ENCODE measurements around the gene ERC1. TPM values are rescaled to one million over a fixed set of nuclear protein-coding genes. Genes with fewer than 3 reads are reported as not detected.
"Not testable (repeated sequence)": the region's sequence is repeated elsewhere in the genome, so short reads cannot be mapped to it uniquely, and the experiment has no call there.

ERC1 gene
- total RNA-seq, 1 donor from 2014 or later = 56.5 TPM

- Histone ChIP-seq H3K27me3 (no peaks in the 10 kb centered on the region), H3K9me3 (no peaks in the 10 kb centered on the region), H3K4me1 (peaks cover 21% of the 10 kb centered on the region), H3K36me3 (no peaks in the 10 kb centered on the region), H3K4me3 (no peak overlapping the region), H3K27ac (no peak overlapping the region)
- intact Hi-C loops (cut with DNase I) = no loop called here
- TF ChIP-seq CTCF (IDR thresholded peaks at IDR 0.05) (no peak), POLR2A (IDR thresholded peaks at IDR 0.05) (no peak), POLR2AphosphoS5 (IDR thresholded peaks at IDR 0.05; ENCODE audit: insufficient read depth in 1 of 2, low read depth in 1 of 2) (no peak)
- DNase-seq (ENCODE audit: extremely low spot score in 2 of 2) = no peak
Observed at GRCh38 chr12:997505-997904, 6.5 kb downstream of the ERC1 start.

- Histone ChIP-seq H3K27ac (no peak overlapping the region), H3K4me1 (peaks cover 15% of the 10 kb centered on the region), H3K27me3 (no peaks in the 10 kb centered on the region), H3K9me3 (no peaks in the 10 kb centered on the region), H3K4me3 (no peak overlapping the region), H3K36me3 (no peaks in the 10 kb centered on the region)
- DNase-seq (ENCODE audit: extremely low spot score in 2 of 2) = no peak
- no peak for TF ChIP-seq POLR2A (IDR thresholded peaks at IDR 0.05)
- intact Hi-C loops (cut with DNase I) = no loop called here
Observed at GRCh38 chr12:998020-998874, 7.2 kb downstream of the ERC1 start.

- H3K9me3 ChIP-seq; H3K27me3 ChIP-seq; H3K4me3 ChIP-seq; DNase-seq (ENCODE audit: extremely low spot score in 2 of 2); H3K36me3 ChIP-seq; intact Hi-C loops (cut with DNase I); H3K27ac ChIP-seq: not testable (repeated sequence)
- H3K4me1 ChIP-seq = peaks cover 11% of the 10 kb centered on the region
Observed at GRCh38 chr12:999736-1000135, 8.7 kb downstream of the ERC1 start.

GRCh38 chr12:1001507-1001906 is 10.5 kb downstream of the ERC1 start:
- intact Hi-C loops (cut with DNase I) = no loop called here
- DNase-seq (ENCODE audit: extremely low spot score in 2 of 2) = no peak
- no peaks in the 10 kb centered on the region for H3K36me3 ChIP-seq
- H3K4me3 ChIP-seq = no peak overlapping the region
- no peak overlapping the region for H3K27ac ChIP-seq
- no peaks in the 10 kb centered on the region for H3K27me3 ChIP-seq
- peaks cover 11% of the 10 kb centered on the region for H3K4me1 ChIP-seq
- TF ChIP-seq CTCF (IDR thresholded peaks at IDR 0.05) (no peak), POLR2A (IDR thresholded peaks at IDR 0.05) (no peak), POLR2AphosphoS5 (IDR thresholded peaks at IDR 0.05; ENCODE audit: insufficient read depth in 1 of 2, low read depth in 1 of 2) (no peak)
- H3K9me3 ChIP-seq = no peaks in the 10 kb centered on the region

GRCh38 chr12:1003600-1004271 is 12.7 kb downstream of the ERC1 start:
- TF ChIP-seq POLR2A (IDR thresholded peaks at IDR 0.05) = no peak
- no peak for TF ChIP-seq CTCF (IDR thresholded peaks at IDR 0.05)
- TF ChIP-seq POLR2AphosphoS5 (IDR thresholded peaks at IDR 0.05; ENCODE audit: insufficient read depth in 1 of 2, low read depth in 1 of 2) = no peak
- H3K36me3 ChIP-seq = no peaks in the 10 kb centered on the region
- no peaks in the 10 kb centered on the region for H3K9me3 ChIP-seq
- intact Hi-C loops (cut with DNase I) = no loop called here
- no peaks in the 10 kb centered on the region for H3K27me3 ChIP-seq
- peaks cover 4% of the 10 kb centered on the region for H3K4me1 ChIP-seq
- no peak for DNase-seq (ENCODE audit: extremely low spot score in 2 of 2)
- H3K4me3 ChIP-seq = no peak overlapping the region
- no peak overlapping the region for H3K27ac ChIP-seq

- Histone ChIP-seq H3K4me1 (peaks cover 4% of the 10 kb centered on the region), H3K27ac (no peak overlapping the region), H3K4me3 (no peak overlapping the region), H3K36me3 (no peaks in the 10 kb centered on the region), H3K9me3 (no peaks in the 10 kb centered on the region), H3K27me3 (no peaks in the 10 kb centered on the region)
- intact Hi-C loops (cut with DNase I) = no loop called here
- no peak for TF ChIP-seq POLR2A (IDR thresholded peaks at IDR 0.05)
- no peak for TF ChIP-seq POLR2AphosphoS5 (IDR thresholded peaks at IDR 0.05; ENCODE audit: insufficient read depth in 1 of 2, low read depth in 1 of 2)
- TF ChIP-seq CTCF (IDR thresholded peaks at IDR 0.05) = no peak
- DNase-seq (ENCODE audit: extremely low spot score in 2 of 2) = no peak
Observed at GRCh38 chr12:1006255-1006654, 15.2 kb downstream of the ERC1 start.

Data from vagina (tissue), 2 donors.